Fibroblast of lung (primary cell): ENCODE data around the gene ZNF516. TPM values are rescaled to one million over a fixed set of nuclear protein-coding genes. Genes with fewer than 3 reads are reported as not detected.

ENCODE experiments used
- DNase-seq, 2 donors: peaks; one replicate each; pipeline versions ENCODE4 v3.0.0 to v3.0.0-alpha.2; 2010; ENCODE audit warnings: low read depth in 2 of 2
- H2AFZ ChIP-seq: 2 replicates; pipeline ENCODE4 v1.5.1; 2012; ENCODE audit warnings: low read length, control low read depth, inconsistent platforms
- H3K27ac ChIP-seq: 2 replicates; pipeline ENCODE4 v1.5.1; 2011; ENCODE audit warnings: low read length, control low read depth; ENCODE audit not compliant: insufficient read depth
- H3K27me3 ChIP-seq: 2 replicates; pipeline ENCODE4 v1.5.1; 2011; ENCODE audit warnings: mild to moderate bottlenecking, low read length; ENCODE audit not compliant: control insufficient read depth, insufficient read depth
- H3K36me3 ChIP-seq: 2 replicates; pipeline ENCODE4 v1.5.1; 2011; ENCODE audit warnings: low read length; ENCODE audit not compliant: control insufficient read depth, insufficient read depth
- H3K4me1 ChIP-seq: 2 replicates; pipeline ENCODE4 v1.5.1; 2011; ENCODE audit warnings: low read length; ENCODE audit not compliant: control insufficient read depth, insufficient read depth; ENCODE audit errors: extremely low read depth
- H3K4me2 ChIP-seq: 2 replicates; pipeline ENCODE4 v1.5.1; 2011; ENCODE audit warnings: low read length, control low read depth; ENCODE audit not compliant: insufficient read depth; ENCODE audit errors: extremely low read depth
- H3K4me3 ChIP-seq, 4 experiments: fragments of 200-600 bp in 1 of 4; sonication (generic) in 1 of 4; replicated peaks in 1 of 4; 2 replicates each; pipeline ENCODE4 v1.5.1; 2011 to 2016; ENCODE audit warnings: low read length in 4 of 4, low read depth in 3 of 4, mild to moderate bottlenecking in 3 of 4, control low read depth in 2 of 4, inconsistent platforms in 1 of 4, mixed read lengths in 1 of 4; ENCODE audit not compliant: insufficient read depth in 1 of 4; ENCODE audit errors: control extremely low read depth in 1 of 4
- H3K79me2 ChIP-seq: 2 replicates; pipeline ENCODE4 v1.5.1; 2012; ENCODE audit warnings: mild to moderate bottlenecking, low read length, inconsistent platforms; ENCODE audit not compliant: control insufficient read depth, insufficient read depth
- H3K9ac ChIP-seq: 2 replicates; pipeline ENCODE4 v1.5.1; 2011; ENCODE audit warnings: mild to moderate bottlenecking, low read length, control low read depth; ENCODE audit not compliant: insufficient read depth
- H3K9me3 ChIP-seq: 2 replicates; pipeline ENCODE4 v1.5.1; 2012; ENCODE audit warnings: low read depth, low read length; ENCODE audit not compliant: control insufficient read depth, insufficient read depth
- H4K20me1 ChIP-seq: 2 replicates; pipeline ENCODE4 v1.5.1; 2011; ENCODE audit warnings: low read length; ENCODE audit not compliant: control insufficient read depth, insufficient read depth; ENCODE audit errors: extremely low read depth
- CTCF ChIP-seq, 2 donors: IDR thresholded peaks in 1 of 2; conservative IDR thresholded peaks in 1 of 2; 1 replicate in 1 of 2; 2 replicates in 1 of 2; pipeline ENCODE4 v1.5.1; 2011 to 2012; ENCODE audit warnings: low read length in 2 of 2, control low read depth in 1 of 2, inconsistent platforms in 1 of 2, low read depth in 1 of 2, mild to moderate bottlenecking in 1 of 2
- EZH2 ChIP-seq: IDR thresholded peaks from 2 replicates; pipeline ENCODE4 v1.5.1; 2012; ENCODE audit warnings: low read length, control low read depth, mild to moderate bottlenecking; ENCODE audit errors: missing control alignments
- polyA plus RNA-seq, 2 donors: library from polyadenylated mRNA; depleted of rRNA in 1 of 2; stranded (reverse) in 1 of 2; unstranded in 1 of 2; fragments of >200 nt; gene quantifications; 2 replicates each; pipeline ENCODE4 v1.2.1, GENCODE V29; 2011 to 2012; ENCODE audit warnings: missing spikeins in 1 of 2
- total RNA-seq: library from RNA; depleted of rRNA; stranded (reverse); fragments of >200 nt; gene quantifications from 2 replicates; pipeline ENCODE4 v1.2.1, GENCODE V29; 2014

The ZNF516 gene
- total and polyA plus RNA-seq, 2 donors (not counting 1 experiment from before 2014, with no cell fraction given), result 7.9 to 32.7 TPM

GRCh38 chr18:76398295-76398694 lies 96.7 kb downstream of the ZNF516 start:
- no peak for DNase-seq
- no peaks in the 10 kb centered on the region for H3K9me3 ChIP-seq
- H3K36me3 ChIP-seq, result peaks cover 1% of the 10 kb centered on the region
- H3K9ac ChIP-seq, result no peak overlapping the region
- TF ChIP-seq CTCF (conservative IDR thresholded peaks at IDR 0.05 in 1 of 2, IDR thresholded peaks at IDR 0.05 in 1 of 2; ENCODE audit: low read depth in 1 of 2, low read length in 2 of 2) (no peak), EZH2 (no peak)
- H4K20me1 ChIP-seq, result no peaks in the 10 kb centered on the region
- H3K79me2 ChIP-seq, result peaks cover 6% of the 10 kb centered on the region
- H3K27ac ChIP-seq, result no peak overlapping the region
- H3K4me3 ChIP-seq, result no peak overlapping the region
- H3K4me1 ChIP-seq, result no peaks in the 10 kb centered on the region
- H2AFZ ChIP-seq, result no peak overlapping the region
- H3K27me3 ChIP-seq, result no peaks in the 10 kb centered on the region
- no peak overlapping the region for H3K4me2 ChIP-seq

- no peak overlapping the region for H3K4me2 ChIP-seq
Measured at GRCh38 chr18:76397631-76398030, 97.4 kb downstream of the ZNF516 start.

DNA sequence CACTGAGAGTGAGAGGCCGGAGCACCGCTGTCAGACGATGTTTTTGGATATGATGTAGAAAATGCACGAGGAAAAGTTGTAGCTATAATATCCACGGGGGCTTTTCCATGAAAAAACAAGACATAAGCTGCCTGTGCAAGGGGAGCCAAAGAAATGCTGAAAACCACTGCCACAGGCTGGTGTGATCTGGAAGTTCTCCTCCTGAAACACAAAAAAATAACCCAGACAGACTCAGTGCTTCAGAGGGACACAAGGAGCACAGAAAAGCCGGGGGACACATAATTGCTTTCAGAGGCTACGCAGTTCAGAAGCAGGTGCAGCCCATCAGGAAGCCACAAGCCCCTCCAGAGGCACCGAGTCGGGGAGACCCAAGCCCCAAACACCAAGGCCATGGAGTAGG lies 98.2 kb downstream of the ZNF516 start:
- Histone ChIP-seq H3K27me3 (no peaks in the 10 kb centered on the region), H3K79me2 (peaks cover 5% of the 10 kb centered on the region), H3K4me3 (no peak overlapping the region), H3K36me3 (no peaks in the 10 kb centered on the region), H3K27ac (no peak overlapping the region), H4K20me1 (no peaks in the 10 kb centered on the region), H3K9me3 (no peaks in the 10 kb centered on the region), H3K4me2 (no peak overlapping the region), H3K9ac (no peak overlapping the region), H2AFZ (no peak overlapping the region), H3K4me1 (no peaks in the 10 kb centered on the region)
- no peak for TF ChIP-seq EZH2
- TF ChIP-seq CTCF (conservative IDR thresholded peaks at IDR 0.05 in 1 of 2, IDR thresholded peaks at IDR 0.05 in 1 of 2; ENCODE audit: low read depth in 1 of 2, low read length in 2 of 2), result peak in 1 of 2 donors; percentile 2
- no peak for DNase-seq

More at GRCh38 chr18:76397631-76398030, 97.4 kb downstream of the ZNF516 start:
- TF ChIP-seq CTCF (conservative IDR thresholded peaks at IDR 0.05 in 1 of 2, IDR thresholded peaks at IDR 0.05 in 1 of 2; ENCODE audit: low read depth in 1 of 2, low read length in 2 of 2) (no peak), EZH2 (no peak)
- no peaks in the 10 kb centered on the region for H3K9me3 ChIP-seq
- H3K4me3 ChIP-seq, result no peak overlapping the region
- peaks cover 2% of the 10 kb centered on the region for H3K79me2 ChIP-seq
- no peaks in the 10 kb centered on the region for H3K4me1 ChIP-seq
- no peak overlapping the region for H3K9ac ChIP-seq
- no peaks in the 10 kb centered on the region for H4K20me1 ChIP-seq
- H3K36me3 ChIP-seq, result peaks cover 1% of the 10 kb centered on the region
- no peak overlapping the region for H2AFZ ChIP-seq
- H3K27ac ChIP-seq, result no peak overlapping the region
- DNase-seq, result no peak
- H3K27me3 ChIP-seq, result no peaks in the 10 kb centered on the region
